Calu3 (cell line): Measurements from ENCODE around the gene LAMA2. TPM values are rescaled to one million over a fixed set of nuclear protein-coding genes. Genes with fewer than 3 reads are reported as not detected.

Experiments
- BruUV-seq: library from RNA; stranded (reverse); fragments of 400-500 nt; replicated peaks from 2 replicates; lab custom pipeline; 2021; lab: Mats Ljungman, UMichigan
- CTCF ChIA-PET: fragments of 300-600 bp; sonication (Branson Sonifier 250); formaldehyde crosslinking; loops from one replicate; lab custom pipeline; 2022; ENCODE audit warnings: antibody characterized with exemption; lab: Charles Lee
- DNase-seq: peaks from one replicate; pipeline ENCODE4 v3.0.0; 2022
- H3K27ac Mint-ChIP-seq: one replicate; pipeline ENCODE4 v1.8.0; 2022; ENCODE audit warnings: mixed read lengths; ENCODE audit not compliant: unreplicated experiment
- H3K27me3 Mint-ChIP-seq: one replicate; pipeline ENCODE4 v1.8.0; 2022; ENCODE audit warnings: mixed read lengths; ENCODE audit not compliant: unreplicated experiment
- H3K36me3 Mint-ChIP-seq: one replicate; pipeline ENCODE4 v1.8.0; 2022; ENCODE audit warnings: mild to moderate bottlenecking, moderate library complexity, mixed read lengths; ENCODE audit not compliant: insufficient read depth, unreplicated experiment
- H3K4me1 Mint-ChIP-seq: one replicate; pipeline ENCODE4 v1.8.0; 2022; ENCODE audit warnings: mild to moderate bottlenecking, low read depth, mixed read lengths; ENCODE audit not compliant: unreplicated experiment
- H3K4me3 Mint-ChIP-seq: one replicate; pipeline ENCODE4 v1.8.0; 2022; ENCODE audit warnings: mild to moderate bottlenecking, low read depth, moderate library complexity, mixed read lengths; ENCODE audit not compliant: unreplicated experiment
- H3K9me3 Mint-ChIP-seq: one replicate; pipeline ENCODE4 v1.8.0; 2022; ENCODE audit warnings: low read depth, mixed read lengths; ENCODE audit not compliant: unreplicated experiment
- CTCF ChIP-seq: fragments of 200-600 bp; IDR thresholded peaks from one replicate; pipeline ENCODE4 v1.8.0; 2022; ENCODE audit warnings: antibody characterized with exemption; ENCODE audit not compliant: unreplicated experiment
- intact Hi-C: fragments of 100-400 bp; cut with micrococcal nuclease; formaldehyde crosslinking; loops from one replicate; pipeline ENCODE4 v1.10.0; 2022; ENCODE audit not compliant: unreplicated experiment
- total RNA-seq: library from RNA; stranded (reverse); gene quantifications from 2 replicates; pipeline ENCODE4 v1.2.3, GENCODE V29; 2022

LAMA2 gene
- total RNA-seq, 1 experiment from 2014 or later, result 0.80 TPM

- H3K27ac Mint-ChIP-seq, result no peak overlapping the region
- TF ChIP-seq CTCF, result no peak
- CTCF ChIA-PET, result no interaction called here
- BruUV-seq, result no TSS peak
- no peaks in the 10 kb centered on the region for H3K36me3 Mint-ChIP-seq
- H3K27me3 Mint-ChIP-seq, result peaks cover 46% of the 10 kb centered on the region
- no peak for DNase-seq
- intact Hi-C loops, result no loop called here
- no peaks in the 10 kb centered on the region for H3K9me3 Mint-ChIP-seq
- no peaks in the 10 kb centered on the region for H3K4me1 Mint-ChIP-seq
- H3K4me3 Mint-ChIP-seq, result no peak overlapping the region
Observed at GRCh38 chr6:128847431-128848210, 35.3 kb upstream of the LAMA2 start.

GRCh38 chr6:128848212-128848935 lies 34.6 kb upstream of the LAMA2 start:
- no peaks in the 10 kb centered on the region for H3K4me1 Mint-ChIP-seq
- no peak for DNase-seq
- no peaks in the 10 kb centered on the region for H3K36me3 Mint-ChIP-seq
- H3K9me3 Mint-ChIP-seq, result no peaks in the 10 kb centered on the region
- CTCF ChIA-PET, result no interaction called here
- H3K27me3 Mint-ChIP-seq, result peaks cover 38% of the 10 kb centered on the region
- BruUV-seq, result no TSS peak
- TF ChIP-seq CTCF, result no peak
- H3K4me3 Mint-ChIP-seq, result no peak overlapping the region
- H3K27ac Mint-ChIP-seq, result no peak overlapping the region
- intact Hi-C loops, result no loop called here

- no peak overlapping the region for H3K4me3 Mint-ChIP-seq
- H3K36me3 Mint-ChIP-seq, result no peaks in the 10 kb centered on the region
- no TSS peak for BruUV-seq
- peaks cover 1% of the 10 kb centered on the region for H3K9me3 Mint-ChIP-seq
- H3K27ac Mint-ChIP-seq, result no peak overlapping the region
- peaks cover 5% of the 10 kb centered on the region for H3K27me3 Mint-ChIP-seq
- TF ChIP-seq CTCF, result no peak
- DNase-seq, result no peak
- CTCF ChIA-PET, result no interaction called here
- H3K4me1 Mint-ChIP-seq, result no peaks in the 10 kb centered on the region
- intact Hi-C loops, result no loop called here
Observed at GRCh38 chr6:128855581-128856085, 27.3 kb upstream of the LAMA2 start.

- DNase-seq, result no peak
- CTCF ChIA-PET, result interaction anchor here (0.6 kb wide), 1 partner anchor 1905 kb away, joined by 3 read pairs; no protein-coding TSS in a partner anchor
- Mint-ChIP-seq H3K4me1 (no peaks in the 10 kb centered on the region), H3K27ac (no peak overlapping the region), H3K27me3 (no peaks in the 10 kb centered on the region), H3K9me3 (peaks cover 8% of the 10 kb centered on the region), H3K36me3 (no peaks in the 10 kb centered on the region), H3K4me3 (no peak overlapping the region)
- TF ChIP-seq CTCF, result no peak
- intact Hi-C loops, result no loop called here
- no TSS peak for BruUV-seq
Observed at GRCh38 chr6:128857806-128858205, 25.1 kb upstream of the LAMA2 start.
